NCI-H524 treated with DMSO at 0.1 percent for 48 hours (cell line): ENCODE measurements around the gene POLR3A.
"Not testable (repeated sequence)": the region's sequence is repeated elsewhere in the genome, so short reads cannot be mapped to it uniquely, and the experiment has no call there.

ENCODE experiments used
- DNase-seq: peaks from one replicate; lab custom pipeline; 2025; lab: John Stamatoyannopoulos, UW

POLR3A gene

GRCh38 chr10:78019264-78019663 lies 10.1 kb downstream of the POLR3A start:
- no peak for DNase-seq

GRCh38 chr10:78017856-78018255 lies 11.5 kb downstream of the POLR3A start:
- DNase-seq, result no peak

GRCh38 chr10:78015546-78015945 lies 13.8 kb downstream of the POLR3A start:
- DNase-seq, result no peak

GRCh38 chr10:78013564-78013963 lies 15.8 kb downstream of the POLR3A start:
- DNase-seq, result no peak

- no peak for DNase-seq
Observed at GRCh38 chr10:78011065-78011464, 18.2 kb downstream of the POLR3A start.

- DNase-seq, result no peak
Observed at GRCh38 chr10:78010278-78010677, 19.0 kb downstream of the POLR3A start.

GRCh38 chr10:78009662-78010061 lies 19.7 kb downstream of the POLR3A start:
- DNase-seq, result no peak

GRCh38 chr10:78007172-78007571 lies 22.1 kb downstream of the POLR3A start:
- no peak for DNase-seq

- peak; percentile 26 for DNase-seq
Observed at GRCh38 chr10:78004215-78005026, 24.9 kb downstream of the POLR3A start.

GRCh38 chr10:78002541-78003288 lies 26.6 kb downstream of the POLR3A start:
- DNase-seq, result no peak

- DNase-seq, result no peak
Observed at GRCh38 chr10:78000956-78001472, 28.3 kb downstream of the POLR3A start.

GRCh38 chr10:78000206-78000605 lies 29.1 kb downstream of the POLR3A start:
- no peak for DNase-seq

- not testable (repeated sequence) for DNase-seq
Observed at GRCh38 chr10:77998780-77999179, 30.5 kb downstream of the POLR3A start.

GRCh38 chr10:77993620-77994019 lies 35.7 kb downstream of the POLR3A start:
- no peak for DNase-seq

GRCh38 chr10:77989081-77989724 lies 40.1 kb downstream of the POLR3A start:
- no peak for DNase-seq

GRCh38 chr10:77987671-77988255 lies 41.6 kb downstream of the POLR3A start:
- no peak for DNase-seq

GRCh38 chr10:77984986-77985385 lies 44.3 kb downstream of the POLR3A start:
- DNase-seq, result no peak

- DNase-seq, result no peak
Observed at GRCh38 chr10:77983384-77984341, 45.7 kb downstream of the POLR3A start.

GRCh38 chr10:77981281-77981680 lies 48.0 kb downstream of the POLR3A start:
- no peak for DNase-seq

- no peak for DNase-seq
Observed at GRCh38 chr10:77979221-77979620, 50.1 kb downstream of the POLR3A start.

GRCh38 chr10:77978360-77978759 lies 51.0 kb downstream of the POLR3A start:
- no peak for DNase-seq
